GM23338 (cell line): Measurements from ENCODE around the gene XPC. TPM values are rescaled to one million over a fixed set of nuclear protein-coding genes. Genes with fewer than 3 reads are reported as not detected.

Source experiments
- ATAC-seq: fragments of 200-7000 bp; cut with Tn5 transposase; 3 replicates; pipeline ENCODE4 v1.9.1; 2020
- DNase-seq: peaks from one replicate; pipeline ENCODE4 v3.0.0-alpha.2; 2015; ENCODE audit warnings: low spot score
- H2AFZ ChIP-seq: fragments of 200-600 bp; sonication (generic); 2 replicates; pipeline ENCODE4 v1.8.0; 2016; ENCODE audit warnings: antibody characterized with exemption, mild to moderate bottlenecking, moderate library complexity
- H3F3A ChIP-seq: fragments of 200-600 bp; sonication (generic); replicated peaks from 2 replicates; pipeline ENCODE4 v1.8.0; 2017; ENCODE audit warnings: antibody characterized with exemption, mixed run types, low read depth
- H3K27ac ChIP-seq: fragments of 200-600 bp; sonication (generic); 2 replicates; pipeline ENCODE4 v1.6.1; 2016; ENCODE audit warnings: low read depth
- H3K27me3 ChIP-seq: fragments of 200-600 bp; sonication (generic); 2 replicates; pipeline ENCODE4 v1.8.0; 2016; ENCODE audit warnings: mild to moderate bottlenecking, mixed run types, moderate library complexity; ENCODE audit not compliant: insufficient read depth
- H3K36me3 ChIP-seq: fragments of 200-600 bp; sonication (generic); 2 replicates; pipeline ENCODE4 v1.8.0; 2016; ENCODE audit warnings: mild to moderate bottlenecking; ENCODE audit not compliant: insufficient read depth
- H3K4me1 ChIP-seq: fragments of 200-600 bp; sonication (generic); 2 replicates; pipeline ENCODE4 v1.8.0; 2016; ENCODE audit warnings: mild to moderate bottlenecking, moderate library complexity; ENCODE audit not compliant: insufficient read depth
- H3K4me2 ChIP-seq: fragments of 200-600 bp; sonication (generic); 2 replicates; pipeline ENCODE4 v1.7.1; 2017; ENCODE audit warnings: mixed run types
- H3K4me3 ChIP-seq: fragments of 200-600 bp; sonication (generic); 2 replicates; pipeline ENCODE4 v1.6.1; 2016; ENCODE audit warnings: mixed run types
- H3K79me2 ChIP-seq: fragments of 200-600 bp; sonication (generic); replicated peaks from 2 replicates; pipeline ENCODE4 v1.8.0; 2017; ENCODE audit warnings: mild to moderate bottlenecking; ENCODE audit not compliant: insufficient read depth
- H3K9me2 ChIP-seq: fragments of 200-600 bp; sonication (generic); 2 replicates; pipeline ENCODE4 v1.8.0; 2017; ENCODE audit not compliant: insufficient read depth
- H4K20me1 ChIP-seq: fragments of 200-600 bp; sonication (generic); replicated peaks from 2 replicates; pipeline ENCODE4 v1.8.0; 2017; ENCODE audit warnings: mild to moderate bottlenecking; ENCODE audit not compliant: insufficient read depth
- H3K27ac Mint-ChIP-seq: 2 replicates; pipeline ENCODE4 v1.8.0; 2020; ENCODE audit warnings: inconsistent platforms, mild to moderate bottlenecking, moderate library complexity, mixed read lengths
- H3K27me3 Mint-ChIP-seq: 3 replicates; pipeline ENCODE4 v1.8.0; 2022; ENCODE audit warnings: low read depth, mild to moderate bottlenecking, moderate library complexity, mixed read lengths, inconsistent platforms; ENCODE audit not compliant: insufficient read depth, poor library complexity
- H3K36me3 Mint-ChIP-seq: 3 replicates; pipeline ENCODE4 v1.8.0; 2021; ENCODE audit warnings: low read depth, mild to moderate bottlenecking, inconsistent platforms, moderate library complexity, mixed read lengths
- H3K4me1 Mint-ChIP-seq: 3 replicates; pipeline ENCODE4 v1.8.0; 2020; ENCODE audit warnings: mild to moderate bottlenecking, inconsistent platforms, mixed read lengths
- H3K4me3 Mint-ChIP-seq: 3 replicates; pipeline ENCODE4 v1.8.0; 2021; ENCODE audit warnings: moderate library complexity, mild to moderate bottlenecking, inconsistent platforms, mixed read lengths
- H3K9me3 Mint-ChIP-seq: 3 replicates; pipeline ENCODE4 v1.8.0; 2020; ENCODE audit warnings: moderate library complexity, mild to moderate bottlenecking, inconsistent platforms, mixed read lengths
- CREB1 ChIP-seq: fragments of 250-450 bp; sonication (Bioruptor Pico); IDR thresholded peaks from 2 replicates; pipeline ENCODE4 v1.5.0; 2020; ENCODE audit warnings: low read depth, mild to moderate bottlenecking, moderate library complexity
- EZH2 ChIP-seq: fragments of 200-600 bp; sonication (generic); IDR thresholded peaks from one replicate; pipeline ENCODE4 v1.8.0; 2017; ENCODE audit warnings: antibody characterized with exemption, mild to moderate bottlenecking, low read depth; ENCODE audit not compliant: unreplicated experiment
- EZH2phosphoT487 ChIP-seq: fragments of 200-600 bp; sonication (generic); IDR thresholded peaks from one replicate; pipeline ENCODE4 v1.8.1; 2018; ENCODE audit warnings: antibody characterized with exemption; ENCODE audit not compliant: unreplicated experiment
- NANOG ChIP-seq: IDR thresholded peaks from 2 replicates; pipeline ENCODE4 v1.6.1; 2016; ENCODE audit warnings: antibody characterized with exemption, borderline replicate concordance
- POLR2AphosphoS5 ChIP-seq: IDR thresholded peaks from 2 replicates; pipeline ENCODE4 v1.6.1; 2016; ENCODE audit warnings: antibody characterized with exemption, low read depth
- ZNF331 ChIP-seq: fragments of 250-450 bp; sonication (Bioruptor Pico); IDR thresholded peaks from 2 replicates; pipeline ENCODE4 v1.5.0; 2020; ENCODE audit warnings: low read depth, mild to moderate bottlenecking, moderate library complexity
- polyA plus RNA-seq: library from polyadenylated mRNA; unstranded; fragments of >200 nt; fragmentation: Nextera tagmentation; extraction: Ambion mirVana; gene quantifications from 2 replicates; pipeline ENCODE4 v1.2.1, GENCODE V29; 2016
- total RNA-seq: library from RNA; depleted of rRNA; stranded (reverse); fragments of >200 nt; shearing (Covaris generic); gene quantifications from 2 replicates; pipeline ENCODE4 v1.2.3, GENCODE V29; 2014
- TF ChIP-seq, protein P1 (sequence below): IDR thresholded peaks from one replicate; pipeline ENCODE4 v1.6.1; 2018; ENCODE audit warnings: antibody characterized with exemption; ENCODE audit not compliant: unreplicated experiment
- TF ChIP-seq, protein P2 (sequence below), 2 experiments: fragments of 200-600 bp in 1 of 2; sonication (generic) in 1 of 2; conservative IDR thresholded peaks; 2 replicates each; pipeline versions ENCODE4 v1.5.1 to v1.6.1; 2016 to 2017; ENCODE audit warnings: antibody characterized with exemption in 2 of 2, low read depth in 2 of 2, mild to moderate bottlenecking in 2 of 2, moderate library complexity in 1 of 2
- TF ChIP-seq, protein P3 (sequence below): IDR thresholded peaks from 2 replicates; pipeline ENCODE4 v1.6.1; 2016; ENCODE audit warnings: antibody characterized with exemption

Gene XPC
- total and polyA plus RNA-seq, 2 experiments from 2014 or later = 34.9 to 41.5 TPM

DNA sequence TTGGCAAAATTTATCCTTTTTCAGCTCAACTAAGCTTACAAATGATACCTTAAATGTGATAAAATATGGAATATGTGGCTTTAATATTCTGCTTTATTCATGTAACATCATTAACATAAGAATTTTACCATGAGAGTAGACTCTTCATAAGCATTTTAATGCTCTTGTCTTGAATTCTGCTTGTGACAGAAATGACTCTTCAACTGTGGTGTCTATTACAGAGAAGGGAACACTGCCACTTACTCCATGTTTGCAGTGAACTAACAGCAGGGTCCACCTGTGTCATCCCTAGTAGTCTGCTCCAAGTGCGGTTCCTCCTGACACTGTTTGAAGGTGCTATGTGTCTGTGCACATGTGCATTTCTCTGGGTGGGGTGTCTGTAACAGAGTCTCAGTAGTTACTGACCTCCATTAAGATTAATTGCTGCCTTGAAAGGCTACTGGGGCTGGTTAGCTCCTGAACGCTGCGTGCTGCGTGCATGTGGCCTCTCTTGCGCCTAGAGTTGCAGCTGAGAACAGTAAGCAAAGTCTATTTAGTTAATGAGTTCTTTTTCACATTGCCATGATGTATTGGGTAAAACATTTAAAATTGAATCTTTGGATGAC, 8.6 kb upstream of the XPC start:
- no peaks in the 10 kb centered on the region for H3K4me1 Mint-ChIP-seq
- no peak overlapping the region for H3K4me3 Mint-ChIP-seq
- H3K4me1 ChIP-seq = no peaks in the 10 kb centered on the region
- no peak overlapping the region for H2AFZ ChIP-seq
- no peaks in the 10 kb centered on the region for H3K27me3 ChIP-seq
- H4K20me1 ChIP-seq = peaks cover 29% of the 10 kb centered on the region
- TF ChIP-seq, protein P1, sequence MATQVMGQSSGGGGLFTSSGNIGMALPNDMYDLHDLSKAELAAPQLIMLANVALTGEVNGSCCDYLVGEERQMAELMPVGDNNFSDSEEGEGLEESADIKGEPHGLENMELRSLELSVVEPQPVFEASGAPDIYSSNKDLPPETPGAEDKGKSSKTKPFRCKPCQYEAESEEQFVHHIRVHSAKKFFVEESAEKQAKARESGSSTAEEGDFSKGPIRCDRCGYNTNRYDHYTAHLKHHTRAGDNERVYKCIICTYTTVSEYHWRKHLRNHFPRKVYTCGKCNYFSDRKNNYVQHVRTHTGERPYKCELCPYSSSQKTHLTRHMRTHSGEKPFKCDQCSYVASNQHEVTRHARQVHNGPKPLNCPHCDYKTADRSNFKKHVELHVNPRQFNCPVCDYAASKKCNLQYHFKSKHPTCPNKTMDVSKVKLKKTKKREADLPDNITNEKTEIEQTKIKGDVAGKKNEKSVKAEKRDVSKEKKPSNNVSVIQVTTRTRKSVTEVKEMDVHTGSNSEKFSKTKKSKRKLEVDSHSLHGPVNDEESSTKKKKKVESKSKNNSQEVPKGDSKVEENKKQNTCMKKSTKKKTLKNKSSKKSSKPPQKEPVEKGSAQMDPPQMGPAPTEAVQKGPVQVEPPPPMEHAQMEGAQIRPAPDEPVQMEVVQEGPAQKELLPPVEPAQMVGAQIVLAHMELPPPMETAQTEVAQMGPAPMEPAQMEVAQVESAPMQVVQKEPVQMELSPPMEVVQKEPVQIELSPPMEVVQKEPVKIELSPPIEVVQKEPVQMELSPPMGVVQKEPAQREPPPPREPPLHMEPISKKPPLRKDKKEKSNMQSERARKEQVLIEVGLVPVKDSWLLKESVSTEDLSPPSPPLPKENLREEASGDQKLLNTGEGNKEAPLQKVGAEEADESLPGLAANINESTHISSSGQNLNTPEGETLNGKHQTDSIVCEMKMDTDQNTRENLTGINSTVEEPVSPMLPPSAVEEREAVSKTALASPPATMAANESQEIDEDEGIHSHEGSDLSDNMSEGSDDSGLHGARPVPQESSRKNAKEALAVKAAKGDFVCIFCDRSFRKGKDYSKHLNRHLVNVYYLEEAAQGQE = no peak
- TF ChIP-seq EZH2 (no peak), ZNF331 (CRISPR knock-in tag) (no peak), CREB1 (CRISPR knock-in tag) (no peak), EZH2phosphoT487 (no peak), NANOG (no peak), POLR2AphosphoS5 (no peak)
- TF ChIP-seq, protein P2, sequence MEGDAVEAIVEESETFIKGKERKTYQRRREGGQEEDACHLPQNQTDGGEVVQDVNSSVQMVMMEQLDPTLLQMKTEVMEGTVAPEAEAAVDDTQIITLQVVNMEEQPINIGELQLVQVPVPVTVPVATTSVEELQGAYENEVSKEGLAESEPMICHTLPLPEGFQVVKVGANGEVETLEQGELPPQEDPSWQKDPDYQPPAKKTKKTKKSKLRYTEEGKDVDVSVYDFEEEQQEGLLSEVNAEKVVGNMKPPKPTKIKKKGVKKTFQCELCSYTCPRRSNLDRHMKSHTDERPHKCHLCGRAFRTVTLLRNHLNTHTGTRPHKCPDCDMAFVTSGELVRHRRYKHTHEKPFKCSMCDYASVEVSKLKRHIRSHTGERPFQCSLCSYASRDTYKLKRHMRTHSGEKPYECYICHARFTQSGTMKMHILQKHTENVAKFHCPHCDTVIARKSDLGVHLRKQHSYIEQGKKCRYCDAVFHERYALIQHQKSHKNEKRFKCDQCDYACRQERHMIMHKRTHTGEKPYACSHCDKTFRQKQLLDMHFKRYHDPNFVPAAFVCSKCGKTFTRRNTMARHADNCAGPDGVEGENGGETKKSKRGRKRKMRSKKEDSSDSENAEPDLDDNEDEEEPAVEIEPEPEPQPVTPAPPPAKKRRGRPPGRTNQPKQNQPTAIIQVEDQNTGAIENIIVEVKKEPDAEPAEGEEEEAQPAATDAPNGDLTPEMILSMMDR (conservative IDR thresholded peaks at IDR 0.05; ENCODE audit: low read depth in 2 of 2) = no peak
- TF ChIP-seq, protein P3, sequence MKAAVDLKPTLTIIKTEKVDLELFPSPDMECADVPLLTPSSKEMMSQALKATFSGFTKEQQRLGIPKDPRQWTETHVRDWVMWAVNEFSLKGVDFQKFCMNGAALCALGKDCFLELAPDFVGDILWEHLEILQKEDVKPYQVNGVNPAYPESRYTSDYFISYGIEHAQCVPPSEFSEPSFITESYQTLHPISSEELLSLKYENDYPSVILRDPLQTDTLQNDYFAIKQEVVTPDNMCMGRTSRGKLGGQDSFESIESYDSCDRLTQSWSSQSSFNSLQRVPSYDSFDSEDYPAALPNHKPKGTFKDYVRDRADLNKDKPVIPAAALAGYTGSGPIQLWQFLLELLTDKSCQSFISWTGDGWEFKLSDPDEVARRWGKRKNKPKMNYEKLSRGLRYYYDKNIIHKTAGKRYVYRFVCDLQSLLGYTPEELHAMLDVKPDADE = no peak
- H3K36me3 ChIP-seq = peaks cover 37% of the 10 kb centered on the region
- no peak overlapping the region for H3K4me3 ChIP-seq
- no peak overlapping the region for H3K4me2 ChIP-seq
- DNase-seq = no peak
- H3K27ac Mint-ChIP-seq = no peak overlapping the region
- H3K36me3 Mint-ChIP-seq = peaks cover 69% of the 10 kb centered on the region
- H3K27ac ChIP-seq = no peak overlapping the region
- ATAC-seq = no peak
- H3K79me2 ChIP-seq = peaks cover 69% of the 10 kb centered on the region
- no peaks in the 10 kb centered on the region for H3F3A ChIP-seq
- no peaks in the 10 kb centered on the region; the same call in 2 of the 3 replicates for H3K9me3 Mint-ChIP-seq
- H3K9me2 ChIP-seq = no peaks in the 10 kb centered on the region
- no peaks in the 10 kb centered on the region for H3K27me3 Mint-ChIP-seq
